SH-SY5Y (cell line): ENCODE measurements around the gene EML5.

Source experiments
- GATA2 ChIP-seq: IDR thresholded peaks from 2 replicates; pipeline ENCODE4 v1.6.1; 2011; ENCODE audit warnings: mild to moderate bottlenecking, low read depth, low read length
- GATA3 ChIP-seq: IDR thresholded peaks from 2 replicates; pipeline ENCODE4 v1.6.1; 2011; ENCODE audit warnings: low read depth, mild to moderate bottlenecking, low read length, moderate library complexity

GRCh38 chr14:88790501-88791251 lies 2.1 kb downstream of the EML5 start:
- TF ChIP-seq GATA2 (peak; percentile 76), GATA3 (peak; percentile 88)
